Measurements from ENCODE around the gene PPP2R2C.

PPP2R2C gene

GRCh38 chr4:6359536-6360308 is 112.7 kb downstream of the PPP2R2C start:
- no peak for DNase-seq

GRCh38 chr4:6357476-6357875 is 114.9 kb downstream of the PPP2R2C start:
- no peak for DNase-seq

GRCh38 chr4:6356076-6356560 is 116.3 kb downstream of the PPP2R2C start:
- DNase-seq = no peak

- DNase-seq = no peak
Observed at GRCh38 chr4:6355052-6355451, 117.4 kb downstream of the PPP2R2C start.

- no peak for DNase-seq
Observed at GRCh38 chr4:6354626-6355025, 117.8 kb downstream of the PPP2R2C start.

- no peak for DNase-seq
Observed at GRCh38 chr4:6354119-6354518, 118.3 kb downstream of the PPP2R2C start.

- DNase-seq = no peak
Observed at GRCh38 chr4:6352031-6352692, 120.3 kb downstream of the PPP2R2C start.

- DNase-seq = no peak
Observed at GRCh38 chr4:6351246-6352000, 121.0 kb downstream of the PPP2R2C start.

GRCh38 chr4:6350646-6351045 is 121.8 kb downstream of the PPP2R2C start:
- no peak for DNase-seq

- DNase-seq = no peak
Observed at GRCh38 chr4:6349896-6350603, 122.4 kb downstream of the PPP2R2C start.

GRCh38 chr4:6348408-6348807 is 124.0 kb downstream of the PPP2R2C start:
- DNase-seq = no peak

- no peak for DNase-seq
Observed at GRCh38 chr4:6347511-6348045, 124.8 kb downstream of the PPP2R2C start.

GRCh38 chr4:6346373-6347110 is 125.9 kb downstream of the PPP2R2C start:
- DNase-seq = no peak

GRCh38 chr4:6345866-6346265 is 126.5 kb downstream of the PPP2R2C start:
- no peak for DNase-seq

- DNase-seq = no peak
Observed at GRCh38 chr4:6345096-6345830, 127.2 kb downstream of the PPP2R2C start.

GRCh38 chr4:6343939-6344408 is 128.4 kb downstream of the PPP2R2C start:
- no peak for DNase-seq

GRCh38 chr4:6342530-6343293 is 129.7 kb downstream of the PPP2R2C start:
- DNase-seq = no peak

- no peak for DNase-seq
Observed at GRCh38 chr4:6341696-6342095, 130.7 kb downstream of the PPP2R2C start.

GRCh38 chr4:6340446-6341015 is 131.9 kb downstream of the PPP2R2C start:
- DNase-seq = no peak
